Measurements from ENCODE around the gene HOXB5.

- TF ChIP-seq POLR2A (IDR thresholded peaks at IDR 0.05), result no peak
- no peak for TF ChIP-seq CTCF (IDR thresholded peaks at IDR 0.05)
Observed at GRCh38 chr17:48571826-48572417, 21.7 kb downstream of the HOXB5 start.
